T-cell (primary cell): ENCODE data around the gene PIH1D2. TPM values are rescaled to one million over a fixed set of nuclear protein-coding genes. Genes with fewer than 3 reads are reported as not detected.
"Not testable (repeated sequence)": the region's sequence is repeated elsewhere in the genome, so short reads cannot be mapped to it uniquely, and the experiment has no call there.

Experiments
- ATAC-seq, 4 experiments: fragments of 200-7000 bp in 3 of 4; fragments of 150-1000 bp in 1 of 4; cut with Tn5 transposase; replicated peaks in 1 of 4; 1 replicate in 3 of 4; 2 replicates in 1 of 4; pipeline ENCODE4 v1.10.0; 2021; ENCODE audit warnings: moderate library complexity in 3 of 4, mild to moderate bottlenecking in 2 of 4, moderate number of reproducible peaks in 1 of 4
- CTCF ChIA-PET, 2 donors: fragments of 300-600 bp; sonication (Branson Sonifier 250); formaldehyde crosslinking; loops; one replicate each; lab custom pipeline; 2022; ENCODE audit warnings: antibody characterized with exemption in 2 of 2; lab: Charles Lee
- POLR2A ChIA-PET, 2 donors: fragments of 300-600 bp; sonication (Branson Sonifier 250); formaldehyde crosslinking; loops; one replicate each; lab custom pipeline; 2022; ENCODE audit warnings: antibody characterized with exemption in 2 of 2; lab: Charles Lee
- DNase-seq, 35 experiments: peaks; one replicate each; pipeline versions ENCODE4 v3.0.0 to v3.0.0-alpha.2; 2013 to 2023
- H3K27ac ChIP-seq: one replicate; pipeline ENCODE4 v1.5.1; 2013; ENCODE audit warnings: low read length
- H3K27me3 ChIP-seq, 2 experiments: replicated peaks in 1 of 2; 1 replicate in 1 of 2; 2 replicates in 1 of 2; pipeline versions ENCODE4 v1.6.1 to v1.7.0; 2013; ENCODE audit warnings: low read length in 1 of 2, mixed read lengths in 1 of 2; ENCODE audit not compliant: control insufficient read depth in 2 of 2, insufficient read depth in 2 of 2; ENCODE audit errors: extremely low read depth in 1 of 2
- H3K36me3 ChIP-seq, 2 donors: 1 replicate in 1 of 2; 2 replicates in 1 of 2; pipeline versions ENCODE4 v1.6.1 to v1.7.0; 2013; ENCODE audit warnings: low read length in 1 of 2; ENCODE audit not compliant: control insufficient read depth in 2 of 2, insufficient read depth in 1 of 2; ENCODE audit errors: extremely low read depth in 1 of 2
- H3K4me1 ChIP-seq, 2 experiments: 1 replicate in 1 of 2; 2 replicates in 1 of 2; pipeline versions ENCODE4 v1.6.1 to v1.7.0; 2013; ENCODE audit warnings: low read length in 2 of 2, mixed read lengths in 1 of 2; ENCODE audit not compliant: insufficient read depth in 2 of 2, control insufficient read depth in 1 of 2; ENCODE audit errors: extremely low read depth in 1 of 2
- H3K4me3 ChIP-seq, 2 donors: 1 replicate in 1 of 2; 2 replicates in 1 of 2; pipeline versions ENCODE4 v1.5.1 to v1.7.0; 2013; ENCODE audit warnings: mild to moderate bottlenecking in 2 of 2, low read length in 1 of 2, moderate library complexity in 1 of 2; ENCODE audit not compliant: control insufficient read depth in 1 of 2; ENCODE audit errors: extremely low read depth in 1 of 2
- H3K9me3 ChIP-seq: 2 replicates; pipeline ENCODE4 v1.7.0; 2013
- H3K27ac Mint-ChIP-seq, 2 donors: one replicate each; pipeline ENCODE4 v1.8.0; 2020 to 2021; ENCODE audit warnings: mild to moderate bottlenecking in 2 of 2, mixed read lengths in 2 of 2
- H3K27me3 Mint-ChIP-seq, 2 donors: one replicate each; pipeline ENCODE4 v1.8.0; 2021 to 2022; ENCODE audit warnings: mixed read lengths in 2 of 2
- H3K36me3 Mint-ChIP-seq: one replicate; pipeline ENCODE4 v1.8.0; 2021; ENCODE audit warnings: mixed read lengths
- H3K4me1 Mint-ChIP-seq, 3 donors: one replicate each; pipeline ENCODE4 v1.8.0; 2020 to 2022; ENCODE audit warnings: mixed read lengths in 3 of 3, mild to moderate bottlenecking in 1 of 3
- H3K4me3 Mint-ChIP-seq, 3 donors: one replicate each; pipeline ENCODE4 v1.8.0; 2020 to 2022; ENCODE audit warnings: mild to moderate bottlenecking in 3 of 3, mixed read lengths in 3 of 3, moderate library complexity in 3 of 3
- H3K9me3 Mint-ChIP-seq, 3 donors: one replicate each; pipeline ENCODE4 v1.8.0; 2020 to 2022; ENCODE audit warnings: mixed read lengths in 3 of 3
- WGBS: methylation state at CpG from one replicate; pipeline ENCODE4 v1.1.5; 2013; ENCODE audit warnings: missing lambda C conversion rate; ENCODE audit not compliant: insufficient coverage; 5-methylcytosine and 5-hydroxymethylcytosine counted together
- total RNA-seq, 35 experiments: library from RNA in 6 of 35; stranded (reverse) in 6 of 35; fragments of 120-200 nt in 1 of 35; gene quantifications; one replicate each; pipeline versions ENCODE4 v1.2.1 to v1.2.4 and lab custom pipeline; 2013 to 2026

Gene PIH1D2
- total RNA-seq, 5 donors from 2014 or later (not counting 1 experiment from before 2014, with no cell fraction given): 0.30 to 0.44 (median 0.36) TPM; not detected in 2

GRCh38 chr11:112037527-112037926 lies 36.3 kb downstream of the PIH1D2 start:
- H3K4me1 Mint-ChIP-seq: peaks cover 4 to 6% (median 4%) of the 10 kb centered on the region in 3 donors
- Histone ChIP-seq H3K36me3 (peaks cover 0 to 44% of the 10 kb centered on the region in 2 donors), H3K27me3 (no peaks in the 10 kb centered on the region), H3K4me1 (no peaks in the 10 kb centered on the region), H3K9me3 (no peaks in the 10 kb centered on the region), H3K27ac (no peak overlapping the region), H3K4me3 (no peak overlapping the region)
- H3K27me3 Mint-ChIP-seq: no peaks in the 10 kb centered on the region
- ATAC-seq: no peak
- H3K4me3 Mint-ChIP-seq: no peak overlapping the region
- CTCF ChIA-PET: no interaction called here
- no peak for DNase-seq
- peaks cover 49% of the 10 kb centered on the region for H3K36me3 Mint-ChIP-seq
- H3K27ac Mint-ChIP-seq: no peak overlapping the region
- POLR2A ChIA-PET: interaction anchor here in 1 of 2 donors (0.6 kb wide), 1 partner anchor 1417 kb away, joined by 4 read pairs; no protein-coding TSS in a partner anchor
- no peaks in the 10 kb centered on the region for H3K9me3 Mint-ChIP-seq

DNA sequence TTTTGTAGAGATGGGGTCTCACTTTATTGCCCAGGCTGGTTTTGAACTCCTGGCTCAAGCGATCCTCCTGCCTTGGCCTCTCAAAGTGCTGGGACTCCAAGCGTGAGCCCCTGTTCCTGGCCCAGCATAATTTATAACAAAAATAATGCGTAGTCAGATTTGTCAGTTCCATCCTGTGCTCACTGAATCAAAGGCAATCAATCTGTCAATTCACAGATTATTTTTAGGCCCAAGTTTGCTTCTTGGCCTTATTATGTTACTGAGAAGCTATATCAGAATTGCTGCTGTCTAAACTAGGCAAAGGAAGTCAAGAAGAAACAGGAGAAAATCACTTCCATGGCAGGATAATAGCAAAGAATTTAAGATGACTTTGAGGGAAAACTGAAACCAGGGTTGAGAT lies 39.9 kb downstream of the PIH1D2 start:
- DNase-seq: no peak
- Mint-ChIP-seq H3K27me3 (no peaks in the 10 kb centered on the region), H3K36me3 (peaks cover 48% of the 10 kb centered on the region), H3K4me3 (no peak overlapping the region), H3K9me3 (no peaks in the 10 kb centered on the region), H3K27ac (no peak overlapping the region), H3K4me1 (peaks cover 0 to 8% (median 5%) of the 10 kb centered on the region in 3 donors)
- POLR2A ChIA-PET: interaction anchor here in 1 of 2 donors (0.6 kb wide), 1 partner anchor 17 kb away, joined by 7 read pairs; no protein-coding TSS in a partner anchor
- WGBS: 100% methylated on average over 2 of the region's 3 CpGs
- Histone ChIP-seq H3K4me1 (no peaks in the 10 kb centered on the region), H3K27ac (no peak overlapping the region), H3K36me3 (peaks cover 3 to 47% of the 10 kb centered on the region in 2 donors), H3K9me3 (no peaks in the 10 kb centered on the region), H3K27me3 (no peaks in the 10 kb centered on the region), H3K4me3 (no peak overlapping the region)
- CTCF ChIA-PET: no interaction called here
- no peak for ATAC-seq

DNA sequence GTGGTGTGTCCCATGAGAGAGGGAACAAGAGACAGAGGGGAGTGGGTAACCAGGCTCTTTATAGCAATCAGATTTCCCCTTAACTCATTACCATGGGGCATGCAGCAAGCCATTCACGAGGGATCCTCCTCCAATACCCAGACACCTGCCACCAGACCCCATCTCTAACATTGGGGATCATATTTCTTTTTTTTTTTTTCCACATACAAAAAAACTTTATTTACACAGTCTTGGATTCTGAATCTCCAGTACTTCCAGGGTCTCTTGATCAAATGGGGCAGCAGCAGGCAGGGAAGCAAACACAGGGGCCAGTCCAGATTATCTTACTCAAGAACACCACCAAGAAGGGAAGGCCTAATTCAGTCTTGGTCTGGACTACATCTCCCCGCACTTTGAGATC lies 44.4 kb downstream of the PIH1D2 start:
- CTCF ChIA-PET: no interaction called here
- POLR2A ChIA-PET: no interaction called here
- Histone ChIP-seq H3K36me3 (peaks cover 13 to 33% of the 10 kb centered on the region in 2 donors), H3K27me3 (no peaks in the 10 kb centered on the region), H3K27ac (no peak overlapping the region), H3K4me3 (no peak overlapping the region), H3K9me3 (no peaks in the 10 kb centered on the region), H3K4me1 (peaks cover 0 to 9% of the 10 kb centered on the region in 2 experiments)
- DNase-seq: no peak
- Mint-ChIP-seq H3K27ac (no peak overlapping the region), H3K27me3 (no peaks in the 10 kb centered on the region), H3K4me1 (peaks cover 8 to 20% (median 19%) of the 10 kb centered on the region in 3 donors), H3K9me3 (no peaks in the 10 kb centered on the region), H3K4me3 (no peak overlapping the region), H3K36me3 (peaks cover 38% of the 10 kb centered on the region)
- 100% methylated on average over 1 of the region's 2 CpGs for WGBS
- no peak for ATAC-seq

DNA sequence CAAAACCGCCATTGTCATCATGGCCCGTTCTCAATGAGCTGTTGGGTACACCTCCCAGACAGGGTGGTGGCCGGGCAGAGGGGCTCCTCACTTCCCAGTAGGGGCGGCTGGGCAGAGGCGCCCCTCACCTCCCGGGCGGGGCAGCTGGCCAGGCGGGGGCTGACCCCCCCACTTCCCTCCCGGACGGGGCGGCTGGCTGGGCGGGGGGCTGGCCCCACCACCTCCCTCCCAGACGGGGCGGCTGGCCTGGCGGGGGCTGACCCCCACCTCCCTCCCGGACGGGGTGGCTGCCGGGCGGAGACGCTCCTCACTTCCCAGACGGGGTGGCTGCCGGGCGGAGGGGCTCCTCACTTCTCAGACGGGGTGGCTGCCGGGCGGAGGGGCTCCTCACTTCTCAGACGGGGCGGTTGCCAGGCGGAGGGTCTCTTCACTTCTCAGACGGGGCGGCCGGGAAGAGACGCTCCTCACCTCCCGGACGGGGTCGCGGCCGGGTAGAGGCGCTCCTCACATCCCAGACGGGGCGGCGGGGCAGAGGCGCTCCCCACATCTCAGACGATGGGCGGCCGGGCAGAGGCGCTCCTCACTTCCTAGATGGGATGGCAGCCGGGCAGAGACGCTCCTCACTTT lies 46.9 kb downstream of the PIH1D2 start:
- ATAC-seq, H3K27ac ChIP-seq, H3K9me3 Mint-ChIP-seq, CTCF ChIA-PET, H3K27me3 ChIP-seq, H3K4me3 Mint-ChIP-seq, H3K27ac Mint-ChIP-seq, H3K27me3 Mint-ChIP-seq, POLR2A ChIA-PET, H3K9me3 ChIP-seq, H3K4me3 ChIP-seq, DNase-seq: not testable (repeated sequence)
- Mint-ChIP-seq H3K36me3 (peaks cover 25% of the 10 kb centered on the region), H3K4me1 (peaks cover 25 to 37% (median 26%) of the 10 kb centered on the region in 3 donors)
- WGBS: no CpG with 5 or more reads among the region's 49 CpGs
- H3K4me1 ChIP-seq: peaks cover 0 to 19% of the 10 kb centered on the region in 2 experiments
- peaks cover 13 to 22% of the 10 kb centered on the region in 2 donors for H3K36me3 ChIP-seq

DNA sequence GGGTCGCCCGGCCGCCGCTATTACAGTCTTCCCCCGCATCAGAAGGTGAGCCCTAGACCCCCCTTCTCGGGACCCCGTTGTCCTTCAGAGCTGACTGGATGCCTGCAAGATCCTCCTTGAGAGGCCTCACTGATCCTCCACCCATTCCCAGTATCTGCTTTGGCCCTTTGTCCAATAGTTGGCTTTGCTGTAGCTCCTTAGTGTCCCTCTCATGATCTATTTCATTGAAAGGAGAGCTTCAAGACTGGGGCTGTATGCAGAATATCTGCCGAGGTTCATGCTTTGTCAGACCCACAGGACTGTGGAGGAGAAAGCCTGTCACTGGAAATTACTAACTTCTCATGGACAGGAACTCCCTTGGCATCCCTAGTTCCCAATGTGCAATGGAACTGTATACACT lies 48.1 kb downstream of the PIH1D2 start:
- ATAC-seq (peak in 2 of 4 experiments; percentile 1 to 4), DNase-seq (no peak)
- peaks cover 0 to 19% of the 10 kb centered on the region in 2 experiments for H3K4me1 ChIP-seq
- POLR2A ChIA-PET: no interaction called here
- CTCF ChIA-PET: no interaction called here
- Mint-ChIP-seq H3K27me3 (no peaks in the 10 kb centered on the region), H3K4me1 (peaks cover 25 to 39% (median 26%) of the 10 kb centered on the region in 3 donors), H3K27ac (peak overlapping the region; percentile 98 to 99), H3K36me3 (peaks cover 22% of the 10 kb centered on the region), H3K9me3 (no peaks in the 10 kb centered on the region), H3K4me3 (peak overlapping the region; percentile 99 to 100 (median 99))
- no peaks in the 10 kb centered on the region for H3K9me3 ChIP-seq
- no peaks in the 10 kb centered on the region for H3K27me3 ChIP-seq
- peak overlapping the region; percentile 73 for H3K27ac ChIP-seq
- under 1% methylated on average over 8 of the region's 8 CpGs for WGBS
- peak overlapping the region; percentile 90 to 92 for H3K4me3 ChIP-seq
- H3K36me3 ChIP-seq: peaks cover 13 to 18% of the 10 kb centered on the region in 2 donors

DNA sequence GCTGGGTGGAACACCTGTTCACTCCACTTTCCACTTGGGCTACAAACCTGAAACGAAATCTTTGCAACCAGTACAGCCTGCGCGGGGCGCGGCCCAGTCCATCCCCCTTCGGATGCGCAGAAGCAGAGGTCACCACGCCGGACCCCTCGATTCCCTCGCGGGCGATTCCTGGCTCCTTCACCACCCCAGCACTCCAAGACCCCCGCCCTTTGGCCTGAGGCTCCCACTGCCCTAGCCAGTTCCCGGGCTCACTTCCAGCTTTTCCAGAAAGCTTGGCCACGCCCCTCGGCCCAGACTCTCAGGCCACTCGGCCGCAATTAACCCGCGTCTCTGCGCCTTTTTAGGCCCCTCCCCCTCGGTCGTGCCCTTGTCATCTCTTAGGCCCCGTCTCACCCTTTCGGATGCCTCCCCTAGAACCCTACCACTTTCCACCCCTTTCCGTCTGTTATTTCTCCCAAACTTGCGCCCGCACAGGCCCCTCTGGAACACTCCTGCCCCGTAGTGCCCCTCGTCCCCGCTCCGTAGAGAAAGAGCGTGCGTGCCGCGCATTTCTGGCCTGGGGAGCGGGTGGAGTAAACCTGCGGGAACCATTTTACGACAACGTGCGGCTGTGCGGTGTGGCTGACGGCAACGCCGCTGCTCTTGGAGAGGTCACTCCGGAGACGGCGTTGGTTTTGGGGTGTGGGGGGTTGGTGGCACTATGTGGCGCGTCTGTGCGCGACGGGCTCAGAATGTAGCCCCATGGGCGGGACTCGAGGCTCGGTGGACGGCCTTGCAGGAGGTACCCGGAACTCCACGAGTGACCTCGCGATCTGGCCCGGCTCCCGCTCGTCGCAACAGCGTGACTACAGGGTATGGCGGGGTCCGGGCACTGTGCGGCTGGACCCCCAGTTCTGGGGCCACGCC lies 48.8 kb downstream of the PIH1D2 start, which contains the start of gene DLAT:
Gene DLAT, plus strand, starts transcription at position 636 of the 906 bp plus-strand sequence. Its CDS starts 65 bp downstream, at position 701.
- Histone ChIP-seq H3K4me3 (peak within 1 kb of the TSS; percentile 90 to 92), H3K27ac (peak within 1 kb of the TSS; percentile 73), H3K4me1 (peaks cover 0 to 19% of the 10 kb centered on the region in 2 experiments), H3K27me3 (no peaks in the 10 kb centered on the region), H3K9me3 (no peaks in the 10 kb centered on the region), H3K36me3 (peaks cover 11 to 13% of the 10 kb centered on the region in 2 donors)
- CTCF ChIA-PET: no interaction called here
- Mint-ChIP-seq H3K4me3 (peak within 1 kb of the TSS; percentile 99 to 100 (median 99)), H3K27me3 (no peaks in the 10 kb centered on the region), H3K36me3 (peaks cover 17% of the 10 kb centered on the region), H3K4me1 (peaks cover 25 to 35% (median 26%) of the 10 kb centered on the region in 3 donors), H3K9me3 (no peaks in the 10 kb centered on the region), H3K27ac (peak within 1 kb of the TSS; percentile 98 to 99)
- peak; percentile 66 to 88 (median 77) for DNase-seq
- ATAC-seq: peak; percentile 89 to 92 (median 90)
- POLR2A ChIA-PET: no interaction called here
- under 1% methylated on average over 70 of the region's 71 CpGs for WGBS
